Glutamatergic neuron (in vitro differentiated cells): ENCODE data around the gene CDC25A. TPM values are rescaled to one million over a fixed set of nuclear protein-coding genes. Genes with fewer than 3 reads are reported as not detected.

Source experiments
- DNase-seq: peaks from one replicate; pipeline ENCODE4 v3.0.0; 2022
- H3K27ac Mint-ChIP-seq: one replicate; pipeline ENCODE4 v1.8.0; 2020; ENCODE audit warnings: mild to moderate bottlenecking, mixed read lengths, inconsistent platforms; ENCODE audit not compliant: unreplicated experiment
- H3K27me3 Mint-ChIP-seq: one replicate; pipeline ENCODE4 v1.8.0; 2020; ENCODE audit warnings: mild to moderate bottlenecking, moderate library complexity, mixed read lengths, inconsistent platforms; ENCODE audit not compliant: unreplicated experiment
- H3K36me3 Mint-ChIP-seq: one replicate; pipeline ENCODE4 v1.8.0; 2020; ENCODE audit warnings: mild to moderate bottlenecking, mixed read lengths, inconsistent platforms; ENCODE audit not compliant: unreplicated experiment
- H3K4me1 Mint-ChIP-seq: one replicate; pipeline ENCODE4 v1.8.0; 2020; ENCODE audit warnings: mild to moderate bottlenecking, low read depth, mixed read lengths, inconsistent platforms; ENCODE audit not compliant: unreplicated experiment
- H3K4me3 Mint-ChIP-seq: one replicate; pipeline ENCODE4 v1.8.0; 2020; ENCODE audit warnings: mild to moderate bottlenecking, mixed read lengths, inconsistent platforms; ENCODE audit not compliant: unreplicated experiment
- H3K9me3 Mint-ChIP-seq: one replicate; pipeline ENCODE4 v1.8.0; 2020; ENCODE audit warnings: mild to moderate bottlenecking, moderate library complexity, mixed read lengths, inconsistent platforms; ENCODE audit not compliant: unreplicated experiment
- CTCF ChIP-seq: fragments of 200-600 bp; sonication (generic); IDR thresholded peaks from one replicate; pipeline ENCODE4 v1.5.0; 2021; ENCODE audit not compliant: partially characterized antibody, unreplicated experiment
- total RNA-seq: library from RNA; stranded (reverse); fragmentation: NEBNext Ultra II Directional; extraction: Animal tissue kit (Norgen Biotek cat#: 25700); gene quantifications from one replicate; pipeline ENCODE4 v1.2.1, GENCODE V29; 2021; ENCODE audit not compliant: unreplicated experiment

CDC25A gene
- total RNA-seq, 1 donor from 2014 or later: 11.8 TPM

DNA sequence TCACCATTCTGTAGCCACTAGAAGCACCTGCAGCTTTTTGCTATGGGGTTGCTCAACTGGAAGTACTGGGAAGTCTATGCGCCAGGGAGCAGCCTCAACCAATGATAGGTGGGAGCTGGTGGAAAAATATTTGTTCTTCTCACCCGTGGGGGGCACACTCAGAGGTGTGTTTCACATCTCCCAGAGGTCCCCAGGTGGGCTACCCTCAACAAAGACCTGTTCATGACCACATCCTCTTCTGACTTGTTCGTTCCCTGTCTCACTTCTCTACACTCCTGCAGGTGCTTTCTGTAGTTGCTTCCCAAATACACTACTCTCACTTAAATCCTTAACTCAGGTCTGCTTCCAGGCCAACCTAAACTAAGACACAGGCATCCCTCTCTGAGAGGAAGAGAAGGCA is 38.7 kb upstream of the CDC25A start:
- peaks cover 6% of the 10 kb centered on the region for H3K27me3 Mint-ChIP-seq
- H3K36me3 Mint-ChIP-seq: no peaks in the 10 kb centered on the region
- H3K9me3 Mint-ChIP-seq: peaks cover 5% of the 10 kb centered on the region
- H3K27ac Mint-ChIP-seq: no peak overlapping the region
- no peak overlapping the region for H3K4me3 Mint-ChIP-seq
- no peaks in the 10 kb centered on the region for H3K4me1 Mint-ChIP-seq
- DNase-seq: no peak
- TF ChIP-seq CTCF: no peak

GRCh38 chr3:48225587-48225986 is 37.4 kb upstream of the CDC25A start:
- Mint-ChIP-seq H3K27ac (no peak overlapping the region), H3K27me3 (peaks cover 6% of the 10 kb centered on the region), H3K4me3 (no peak overlapping the region), H3K9me3 (peaks cover 7% of the 10 kb centered on the region), H3K36me3 (no peaks in the 10 kb centered on the region), H3K4me1 (no peaks in the 10 kb centered on the region)
- TF ChIP-seq CTCF: no peak
- no peak for DNase-seq

- H3K27ac Mint-ChIP-seq: no peak within 1 kb of the TSS
- no peak for DNase-seq
- no peaks in the 10 kb centered on the region for H3K36me3 Mint-ChIP-seq
- peaks cover 6% of the 10 kb centered on the region for H3K9me3 Mint-ChIP-seq
- H3K27me3 Mint-ChIP-seq: peaks cover 8% of the 10 kb centered on the region
- H3K4me3 Mint-ChIP-seq: no peak within 1 kb of the TSS
- no peak for TF ChIP-seq CTCF
- no peaks in the 10 kb centered on the region for H3K4me1 Mint-ChIP-seq
Measured at GRCh38 chr3:48222616-48223513, 34.6 kb upstream of the CDC25A start, which contains the start of gene CAMP. CAMP (plus strand) TSS chr3:48223495; CDS start chr3:48223512, 17 bp downstream.

- H3K36me3 Mint-ChIP-seq: no peaks in the 10 kb centered on the region
- H3K4me3 Mint-ChIP-seq: no peak overlapping the region
- H3K27me3 Mint-ChIP-seq: peaks cover 8% of the 10 kb centered on the region
- no peak for TF ChIP-seq CTCF
- H3K4me1 Mint-ChIP-seq: no peaks in the 10 kb centered on the region
- no peak overlapping the region for H3K27ac Mint-ChIP-seq
- no peak for DNase-seq
- H3K9me3 Mint-ChIP-seq: peaks cover 6% of the 10 kb centered on the region
Measured at GRCh38 chr3:48220746-48221145, 32.5 kb upstream of the CDC25A start.

DNA sequence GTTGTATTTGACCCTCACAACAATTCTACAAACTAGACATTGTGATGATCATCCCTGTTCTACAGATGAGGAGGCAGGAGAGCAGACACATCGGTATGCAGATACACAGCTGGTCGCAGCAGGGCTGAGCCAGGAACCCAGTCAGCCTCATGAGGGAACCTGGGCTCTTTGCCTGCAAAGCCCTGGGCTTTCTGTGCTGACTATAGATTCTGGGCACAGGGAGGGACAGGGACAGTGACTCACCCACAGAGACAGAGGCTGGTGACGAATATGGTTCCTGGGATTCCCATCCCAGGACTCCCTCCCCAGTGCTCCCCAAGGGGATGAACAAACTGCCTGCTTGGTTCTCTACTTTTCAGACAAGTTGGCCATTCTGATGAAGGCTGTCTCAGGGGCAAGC is 31.3 kb upstream of the CDC25A start:
- no peak for DNase-seq
- Mint-ChIP-seq H3K4me1 (no peaks in the 10 kb centered on the region), H3K27ac (no peak overlapping the region), H3K4me3 (no peak overlapping the region), H3K9me3 (peaks cover 6% of the 10 kb centered on the region), H3K36me3 (no peaks in the 10 kb centered on the region), H3K27me3 (peaks cover 8% of the 10 kb centered on the region)
- no peak for TF ChIP-seq CTCF
